ENCODE results near the gene CHMP4A. TPM values are rescaled to one million over a fixed set of nuclear protein-coding genes. Genes with fewer than 3 reads are reported as not detected.

Gene CHMP4A
- total and polyA plus RNA-seq, 2 of the 13 experiments (the other 11 are each of a cell fraction or from before 2014, with no cell fraction given) = 83.6 to 113 TPM

DNA sequence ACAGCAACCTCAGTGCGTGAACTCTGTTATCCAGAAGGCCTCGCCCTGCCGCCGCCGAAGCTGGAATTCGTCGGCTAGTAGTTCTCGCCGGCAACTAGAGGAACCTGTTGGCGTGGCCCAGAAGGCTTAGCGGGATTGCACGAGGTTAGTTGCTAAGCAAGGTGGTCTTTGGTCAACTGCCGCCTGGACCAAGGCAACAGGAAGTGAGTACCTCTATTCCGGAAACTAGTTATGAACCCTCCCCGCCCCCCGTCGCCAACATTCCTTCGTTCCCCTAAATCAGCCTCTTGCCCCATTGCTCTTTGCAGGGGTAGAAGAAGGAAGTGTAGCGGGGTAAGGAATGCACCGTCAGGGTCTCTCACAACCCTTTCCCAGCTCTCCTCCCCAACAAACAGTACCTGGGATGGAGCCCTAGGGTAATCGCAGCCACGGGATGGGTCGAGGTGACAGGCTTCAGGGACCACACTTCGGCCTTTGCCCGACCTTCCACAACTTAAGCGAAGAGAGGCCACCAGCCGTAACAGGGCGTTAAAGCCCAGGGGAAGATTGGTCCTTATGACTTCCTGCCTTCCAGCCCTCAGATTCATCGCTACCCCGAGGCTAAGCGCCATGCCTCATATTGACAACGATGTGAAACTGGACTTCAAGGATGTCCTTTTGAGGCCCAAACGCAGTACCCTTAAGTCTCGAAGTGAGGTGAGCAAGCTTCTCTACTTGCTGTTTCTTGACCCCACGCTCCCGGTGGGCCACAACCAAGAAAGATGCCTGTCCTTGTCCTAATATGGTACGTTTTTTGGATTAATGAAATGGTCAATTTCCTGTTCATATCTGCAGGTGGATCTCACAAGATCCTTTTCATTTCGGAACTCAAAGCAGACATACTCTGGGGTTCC, 19.6 kb upstream of the CHMP4A start, which contains the start of gene GMPR2 (continued):
- TF ChIP-seq, protein P1, sequence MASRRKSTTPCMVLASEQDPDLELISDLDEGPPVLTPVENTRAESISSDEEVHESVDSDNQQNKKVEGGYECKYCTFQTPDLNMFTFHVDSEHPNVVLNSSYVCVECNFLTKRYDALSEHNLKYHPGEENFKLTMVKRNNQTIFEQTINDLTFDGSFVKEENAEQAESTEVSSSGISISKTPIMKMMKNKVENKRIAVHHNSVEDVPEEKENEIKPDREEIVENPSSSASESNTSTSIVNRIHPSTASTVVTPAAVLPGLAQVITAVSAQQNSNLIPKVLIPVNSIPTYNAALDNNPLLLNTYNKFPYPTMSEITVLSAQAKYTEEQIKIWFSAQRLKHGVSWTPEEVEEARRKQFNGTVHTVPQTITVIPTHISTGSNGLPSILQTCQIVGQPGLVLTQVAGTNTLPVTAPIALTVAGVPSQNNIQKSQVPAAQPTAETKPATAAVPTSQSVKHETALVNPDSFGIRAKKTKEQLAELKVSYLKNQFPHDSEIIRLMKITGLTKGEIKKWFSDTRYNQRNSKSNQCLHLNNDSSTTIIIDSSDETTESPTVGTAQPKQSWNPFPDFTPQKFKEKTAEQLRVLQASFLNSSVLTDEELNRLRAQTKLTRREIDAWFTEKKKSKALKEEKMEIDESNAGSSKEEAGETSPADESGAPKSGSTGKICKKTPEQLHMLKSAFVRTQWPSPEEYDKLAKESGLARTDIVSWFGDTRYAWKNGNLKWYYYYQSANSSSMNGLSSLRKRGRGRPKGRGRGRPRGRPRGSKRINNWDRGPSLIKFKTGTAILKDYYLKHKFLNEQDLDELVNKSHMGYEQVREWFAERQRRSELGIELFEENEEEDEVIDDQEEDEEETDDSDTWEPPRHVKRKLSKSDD (CRISPR knock-in tag; IDR thresholded peaks at IDR 0.05; ENCODE audit: low read depth) = no peak
- TF ChIP-seq U2AF2 (IDR thresholded peaks at IDR 0.05; ENCODE audit: low read depth, low read length) (no peak), DNMT1 (CRISPR knock-in tag; IDR thresholded peaks at IDR 0.05) (peak; percentile 10), GABPA (IDR thresholded peaks at IDR 0.05; ENCODE audit: low read depth, low read length) (no peak), GABPA (CRISPR knock-in tag; IDR thresholded peaks at IDR 0.05; ENCODE audit: low read depth) (no peak), SMC3 (IDR thresholded peaks at IDR 0.05; ENCODE audit: low read length) (0 out of 2 replicates have a peak, but pooled peaks have one; percentile 2), CENPT (CRISPR knock-in tag; IDR thresholded peaks at IDR 0.05; ENCODE audit: low read depth) (peak; percentile 77; the same call in 1 of the 2 replicates), NFYB (CRISPR knock-in tag; IDR thresholded peaks at IDR 0.05) (peak; percentile 3; the same call in 1 of the 2 replicates), NR2F2 (IDR thresholded peaks at IDR 0.05; ENCODE audit: borderline replicate concordance, low read depth) (no peak), SALL2 (CRISPR knock-in tag; IDR thresholded peaks at IDR 0.05) (0 out of 2 replicates have a peak, but pooled peaks have one; percentile 83), ZNF317 (CRISPR knock-in tag; IDR thresholded peaks at IDR 0.05) (peak; percentile 83), HCFC1 (IDR thresholded peaks at IDR 0.05; ENCODE audit: low read depth, low read length) (no peak), ZNF224 (CRISPR knock-in tag; IDR thresholded peaks at IDR 0.05) (peak; percentile 65), HDAC2 (CRISPR knock-in tag; IDR thresholded peaks at IDR 0.05) (peak; percentile 65), ZNF225 (CRISPR knock-in tag; IDR thresholded peaks at IDR 0.05) (peak; percentile 66), ZNF670 (CRISPR knock-in tag; IDR thresholded peaks at IDR 0.05; ENCODE audit: borderline replicate concordance) (peak; percentile 97; the same call in 1 of the 2 replicates), NFYC (CRISPR knock-in tag; IDR thresholded peaks at IDR 0.05) (peak; percentile 46), MEF2D (CRISPR knock-in tag; IDR thresholded peaks at IDR 0.05) (no peak; the same call in none of the 2 replicates), ZC3H13 (CRISPR knock-in tag; IDR thresholded peaks at IDR 0.05) (peak; percentile 96)
- TF ChIP-seq, protein P2, sequence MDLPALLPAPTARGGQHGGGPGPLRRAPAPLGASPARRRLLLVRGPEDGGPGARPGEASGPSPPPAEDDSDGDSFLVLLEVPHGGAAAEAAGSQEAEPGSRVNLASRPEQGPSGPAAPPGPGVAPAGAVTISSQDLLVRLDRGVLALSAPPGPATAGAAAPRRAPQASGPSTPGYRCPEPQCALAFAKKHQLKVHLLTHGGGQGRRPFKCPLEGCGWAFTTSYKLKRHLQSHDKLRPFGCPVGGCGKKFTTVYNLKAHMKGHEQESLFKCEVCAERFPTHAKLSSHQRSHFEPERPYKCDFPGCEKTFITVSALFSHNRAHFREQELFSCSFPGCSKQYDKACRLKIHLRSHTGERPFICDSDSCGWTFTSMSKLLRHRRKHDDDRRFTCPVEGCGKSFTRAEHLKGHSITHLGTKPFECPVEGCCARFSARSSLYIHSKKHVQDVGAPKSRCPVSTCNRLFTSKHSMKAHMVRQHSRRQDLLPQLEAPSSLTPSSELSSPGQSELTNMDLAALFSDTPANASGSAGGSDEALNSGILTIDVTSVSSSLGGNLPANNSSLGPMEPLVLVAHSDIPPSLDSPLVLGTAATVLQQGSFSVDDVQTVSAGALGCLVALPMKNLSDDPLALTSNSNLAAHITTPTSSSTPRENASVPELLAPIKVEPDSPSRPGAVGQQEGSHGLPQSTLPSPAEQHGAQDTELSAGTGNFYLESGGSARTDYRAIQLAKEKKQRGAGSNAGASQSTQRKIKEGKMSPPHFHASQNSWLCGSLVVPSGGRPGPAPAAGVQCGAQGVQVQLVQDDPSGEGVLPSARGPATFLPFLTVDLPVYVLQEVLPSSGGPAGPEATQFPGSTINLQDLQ (CRISPR knock-in tag; IDR thresholded peaks at IDR 0.05) = no peak
- TF ChIP-seq, protein P3, sequence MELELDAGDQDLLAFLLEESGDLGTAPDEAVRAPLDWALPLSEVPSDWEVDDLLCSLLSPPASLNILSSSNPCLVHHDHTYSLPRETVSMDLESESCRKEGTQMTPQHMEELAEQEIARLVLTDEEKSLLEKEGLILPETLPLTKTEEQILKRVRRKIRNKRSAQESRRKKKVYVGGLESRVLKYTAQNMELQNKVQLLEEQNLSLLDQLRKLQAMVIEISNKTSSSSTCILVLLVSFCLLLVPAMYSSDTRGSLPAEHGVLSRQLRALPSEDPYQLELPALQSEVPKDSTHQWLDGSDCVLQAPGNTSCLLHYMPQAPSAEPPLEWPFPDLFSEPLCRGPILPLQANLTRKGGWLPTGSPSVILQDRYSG (CRISPR knock-in tag; IDR thresholded peaks at IDR 0.05) = peak; percentile 97
- TF ChIP-seq, protein P4, sequence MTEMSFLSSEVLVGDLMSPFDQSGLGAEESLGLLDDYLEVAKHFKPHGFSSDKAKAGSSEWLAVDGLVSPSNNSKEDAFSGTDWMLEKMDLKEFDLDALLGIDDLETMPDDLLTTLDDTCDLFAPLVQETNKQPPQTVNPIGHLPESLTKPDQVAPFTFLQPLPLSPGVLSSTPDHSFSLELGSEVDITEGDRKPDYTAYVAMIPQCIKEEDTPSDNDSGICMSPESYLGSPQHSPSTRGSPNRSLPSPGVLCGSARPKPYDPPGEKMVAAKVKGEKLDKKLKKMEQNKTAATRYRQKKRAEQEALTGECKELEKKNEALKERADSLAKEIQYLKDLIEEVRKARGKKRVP (CRISPR knock-in tag; IDR thresholded peaks at IDR 0.05) = peak in 1 of 2 experiments; percentile 73; a peak in 1 of 4 replicates

Data from HepG2 (cell line).